B cell (primary cell): ENCODE results near the gene PRRC2A. TPM values are rescaled to one million over a fixed set of nuclear protein-coding genes. Genes with fewer than 3 reads are reported as not detected.
A peak's percentile ranks its signal among the peaks of the same experiment; 100 is the strongest.

Experiments used
- ATAC-seq: fragments of 200-7000 bp; cut with Tn5 transposase; one replicate; pipeline ENCODE4 v1.10.0; 2021; ENCODE audit warnings: low read depth, mild to moderate bottlenecking, moderate number of reproducible peaks, moderate library complexity
- CTCF ChIA-PET: fragments of 350-600 bp; sonication (Branson Sonifier 250); formaldehyde crosslinking; loops from one replicate; lab custom pipeline; 2021; ENCODE audit warnings: antibody characterized with exemption, inconsistent platforms; lab: Charles Lee
- POLR2A ChIA-PET: fragments of 350-600 bp; sonication (Branson Sonifier 250); formaldehyde crosslinking; loops from one replicate; lab custom pipeline; 2021; ENCODE audit warnings: antibody characterized with exemption; lab: Charles Lee
- DNase-seq: peaks from one replicate; pipeline ENCODE4 v3.0.0; 2013
- H2AFZ ChIP-seq: 2 replicates; pipeline ENCODE4 v1.6.1; 2012; ENCODE audit warnings: mild to moderate bottlenecking, low read depth, low read length; ENCODE audit not compliant: insufficient read depth, poor library complexity, severe bottlenecking
- H3K27ac ChIP-seq, 2 donors: 1 replicate in 1 of 2; 2 replicates in 1 of 2; pipeline ENCODE4 v1.5.1; 2012 to 2013; ENCODE audit warnings: low read length in 2 of 2, mild to moderate bottlenecking in 2 of 2, moderate library complexity in 1 of 2
- H3K27me3 ChIP-seq, 4 experiments: fragments of 200-600 bp in 1 of 4; sonication (generic) in 1 of 4; replicated peaks in 1 of 4; 1 replicate in 2 of 4; 2 replicates in 2 of 4; pipeline versions ENCODE4 v1.6.1 to v1.7.0; 2013 to 2016; ENCODE audit warnings: low read length in 3 of 4, mild to moderate bottlenecking in 2 of 4, mixed read lengths in 1 of 4, moderate library complexity in 1 of 4; ENCODE audit not compliant: insufficient read depth in 4 of 4, control insufficient read depth in 3 of 4; ENCODE audit errors: control extremely low read depth in 1 of 4
- H3K36me3 ChIP-seq, 2 experiments: replicated peaks in 1 of 2; 1 replicate in 1 of 2; 2 replicates in 1 of 2; pipeline versions ENCODE4 v1.6.1 to v1.7.1; 2013; ENCODE audit warnings: low read length in 1 of 2; ENCODE audit not compliant: insufficient read depth in 2 of 2, control insufficient read depth in 1 of 2; ENCODE audit errors: control extremely low read depth in 1 of 2, extremely low read depth in 1 of 2
- H3K4me1 ChIP-seq, 2 donors: fragments of 200-600 bp in 1 of 2; sonication (generic) in 1 of 2; 1 replicate in 1 of 2; 2 replicates in 1 of 2; pipeline versions ENCODE4 v1.5.1 to v1.6.1; 2013 to 2017; ENCODE audit warnings: low read length in 2 of 2; ENCODE audit not compliant: control insufficient read depth in 2 of 2, insufficient read depth in 2 of 2
- H3K4me2 ChIP-seq: replicated peaks from 2 replicates; pipeline ENCODE3; 2012; ENCODE audit warnings: mild to moderate bottlenecking, low read depth, low read length; ENCODE audit not compliant: poor library complexity, severe bottlenecking
- H3K4me3 ChIP-seq, 5 experiments: fragments of 200-600 bp in 1 of 5; sonication (generic) in 1 of 5; 1 replicate in 3 of 5; 2 replicates in 2 of 5; pipeline versions ENCODE4 v1.5.1 to v1.7.0; 2011 to 2016; ENCODE audit warnings: low read length in 4 of 5, mild to moderate bottlenecking in 4 of 5, low read depth in 2 of 5, control low read depth in 1 of 5, moderate library complexity in 1 of 5; ENCODE audit not compliant: insufficient read depth in 1 of 5; ENCODE audit errors: control extremely low read depth in 1 of 5, extremely low read depth in 1 of 5
- H3K79me2 ChIP-seq: fragments of 200-600 bp; sonication (generic); one replicate; pipeline ENCODE4 v1.6.0; 2016; ENCODE audit warnings: low read length; ENCODE audit not compliant: control insufficient read depth, insufficient read depth
- H3K9ac ChIP-seq: fragments of 200-600 bp; sonication (generic); 2 replicates; pipeline ENCODE4 v1.6.1; 2017; ENCODE audit warnings: mild to moderate bottlenecking, low read length, moderate library complexity
- H3K9me3 ChIP-seq, 3 donors: one replicate each; pipeline versions ENCODE4 v1.6.1 to v1.7.1; 2013; ENCODE audit warnings: low read length in 2 of 3; ENCODE audit not compliant: control insufficient read depth in 2 of 3, insufficient read depth in 1 of 3; ENCODE audit errors: control extremely low read depth in 1 of 3
- H4K20me1 ChIP-seq: 2 replicates; pipeline ENCODE4 v1.6.0; 2012; ENCODE audit warnings: mild to moderate bottlenecking, low read length; ENCODE audit not compliant: insufficient read depth, control insufficient read depth, poor library complexity, severe bottlenecking
- H3K27ac Mint-ChIP-seq: one replicate; pipeline ENCODE4 v1.8.0; 2021; ENCODE audit warnings: mixed read lengths
- H3K27me3 Mint-ChIP-seq: one replicate; pipeline ENCODE4 v1.8.0; 2021; ENCODE audit warnings: mixed read lengths
- H3K4me1 Mint-ChIP-seq: one replicate; pipeline ENCODE4 v1.8.0; 2021; ENCODE audit warnings: mixed read lengths
- H3K4me3 Mint-ChIP-seq: one replicate; pipeline ENCODE4 v1.8.0; 2021; ENCODE audit warnings: mixed read lengths
- H3K9me3 Mint-ChIP-seq: one replicate; pipeline ENCODE4 v1.8.0; 2022; ENCODE audit warnings: mixed read lengths; ENCODE audit not compliant: insufficient read depth
- EZH2 ChIP-seq: IDR thresholded peaks from 2 replicates; pipeline ENCODE4 v1.6.1; 2012; ENCODE audit warnings: borderline replicate concordance, low read depth, mild to moderate bottlenecking, moderate library complexity, low read length; ENCODE audit not compliant: insufficient read depth, poor library complexity, severe bottlenecking
- WGBS: methylation state at CpG from one replicate; pipeline ENCODE4 v1.1.5; 2013; ENCODE audit warnings: missing lambda C conversion rate; ENCODE audit not compliant: insufficient coverage; 5-methylcytosine and 5-hydroxymethylcytosine counted together
- intact Hi-C: fragments of 100-400 bp; cut with micrococcal nuclease; formaldehyde crosslinking; loops from one replicate; pipeline ENCODE4 v1.10.0; 2022
- polyA plus RNA-seq: library from polyadenylated mRNA; depleted of rRNA; stranded (reverse); fragments of >200 nt; gene quantifications from 2 replicates; pipeline ENCODE4 v1.2.3, GENCODE V29; 2012
- total RNA-seq, 2 donors: library from RNA; stranded (reverse); fragments of 120-200 nt in 1 of 2; gene quantifications; 1 replicate in 1 of 2; 2 replicates in 1 of 2; pipeline versions ENCODE4 v1.2.3 to v1.2.4, GENCODE V29; 2013 to 2022
- TF ChIP-seq, protein P1 (sequence below): fragments of 200-600 bp; IDR thresholded peaks from one replicate; pipeline ENCODE4 v1.8.0; 2022; ENCODE audit warnings: antibody characterized with exemption, mild to moderate bottlenecking

The PRRC2A gene
- total and polyA plus RNA-seq, 2 donors (not counting 1 experiment from before 2014, with no cell fraction given), result 153 to 265 TPM

DNA sequence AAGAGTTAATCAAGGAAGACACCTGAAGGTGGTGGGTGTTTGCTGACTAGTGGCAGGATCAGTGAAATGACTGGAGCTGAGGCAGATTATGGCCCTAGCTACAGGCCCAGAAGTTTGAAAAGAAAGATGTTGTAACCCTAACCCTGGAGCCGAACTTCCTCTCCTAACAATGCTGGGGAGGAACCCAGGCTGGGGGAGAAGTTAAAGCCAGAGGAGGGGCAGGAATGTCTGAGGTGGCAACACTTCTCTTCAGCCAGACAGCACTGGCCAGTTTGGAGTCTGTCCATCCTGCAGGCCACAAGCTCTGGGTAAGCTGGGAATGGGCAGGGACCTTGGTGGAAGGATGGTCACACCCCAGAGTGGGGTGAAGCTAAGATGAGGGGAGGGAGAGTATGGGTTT lies 34.5 kb upstream of the PRRC2A start, which contains the start of gene LST1:
Gene LST1 (plus strand): TSS at position 270 of the 400 bp plus-strand sequence. CDS start 1,023 bp downstream, outside the sequence.
- Histone ChIP-seq H2AFZ (peak within 1 kb of the TSS; percentile 14), H4K20me1 (peaks cover 8% of the 10 kb centered on the region), H3K27ac (peak within 1 kb of the TSS; percentile 87 to 95), H3K36me3 (peaks cover 0 to 9% of the 10 kb centered on the region in 2 experiments), H3K9me3 (no peaks in the 10 kb centered on the region), H3K4me1 (peaks cover 78 to 84% of the 10 kb centered on the region in 2 donors), H3K9ac (peak within 1 kb of the TSS; percentile 59), H3K79me2 (peaks cover 71% of the 10 kb centered on the region), H3K4me2 (peak within 1 kb of the TSS; percentile 72), H3K27me3 (no peaks in the 10 kb centered on the region), H3K4me3 (peak within 1 kb of the TSS; percentile 3 to 86 (median 40))
- Mint-ChIP-seq H3K9me3 (no peaks in the 10 kb centered on the region), H3K27ac (peak within 1 kb of the TSS; percentile 97), H3K27me3 (no peaks in the 10 kb centered on the region), H3K4me3 (peak within 1 kb of the TSS; percentile 82), H3K4me1 (peaks cover 81% of the 10 kb centered on the region)
- peak; percentile 42 for DNase-seq
- POLR2A ChIA-PET, result interaction anchor here (0.6 to 42.6 kb wide), 4 partner anchors 1 to 1038 kb away, joined by 3 to 1450 read pairs (median 728); partner anchors contain the start of genes ATP6V1G2, LST1, LTA and LTB
- TF ChIP-seq, protein P1, sequence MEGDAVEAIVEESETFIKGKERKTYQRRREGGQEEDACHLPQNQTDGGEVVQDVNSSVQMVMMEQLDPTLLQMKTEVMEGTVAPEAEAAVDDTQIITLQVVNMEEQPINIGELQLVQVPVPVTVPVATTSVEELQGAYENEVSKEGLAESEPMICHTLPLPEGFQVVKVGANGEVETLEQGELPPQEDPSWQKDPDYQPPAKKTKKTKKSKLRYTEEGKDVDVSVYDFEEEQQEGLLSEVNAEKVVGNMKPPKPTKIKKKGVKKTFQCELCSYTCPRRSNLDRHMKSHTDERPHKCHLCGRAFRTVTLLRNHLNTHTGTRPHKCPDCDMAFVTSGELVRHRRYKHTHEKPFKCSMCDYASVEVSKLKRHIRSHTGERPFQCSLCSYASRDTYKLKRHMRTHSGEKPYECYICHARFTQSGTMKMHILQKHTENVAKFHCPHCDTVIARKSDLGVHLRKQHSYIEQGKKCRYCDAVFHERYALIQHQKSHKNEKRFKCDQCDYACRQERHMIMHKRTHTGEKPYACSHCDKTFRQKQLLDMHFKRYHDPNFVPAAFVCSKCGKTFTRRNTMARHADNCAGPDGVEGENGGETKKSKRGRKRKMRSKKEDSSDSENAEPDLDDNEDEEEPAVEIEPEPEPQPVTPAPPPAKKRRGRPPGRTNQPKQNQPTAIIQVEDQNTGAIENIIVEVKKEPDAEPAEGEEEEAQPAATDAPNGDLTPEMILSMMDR, result no peak
- no peak for TF ChIP-seq EZH2
- CTCF ChIA-PET, result interaction anchor here (1.3 to 35.3 kb wide), 4 partner anchors 4 to 44 kb away, joined by 3 to 2241 read pairs (median 1108); partner anchors contain the start of genes ATP6V1G2, DDX39B, LST1 and LTA
- intact Hi-C loops, result no loop called here
- no peak for ATAC-seq
- no CpG with 5 or more reads among the region's 1 CpG for WGBS
